SH-SY5Y (cell line): ENCODE measurements around the gene PPP3CA.

Experiments used
- GATA2 ChIP-seq: IDR thresholded peaks from 2 replicates; pipeline ENCODE4 v1.6.1; 2011; ENCODE audit warnings: mild to moderate bottlenecking, low read depth, low read length
- GATA3 ChIP-seq: IDR thresholded peaks from 2 replicates; pipeline ENCODE4 v1.6.1; 2011; ENCODE audit warnings: low read depth, mild to moderate bottlenecking, low read length, moderate library complexity

DNA sequence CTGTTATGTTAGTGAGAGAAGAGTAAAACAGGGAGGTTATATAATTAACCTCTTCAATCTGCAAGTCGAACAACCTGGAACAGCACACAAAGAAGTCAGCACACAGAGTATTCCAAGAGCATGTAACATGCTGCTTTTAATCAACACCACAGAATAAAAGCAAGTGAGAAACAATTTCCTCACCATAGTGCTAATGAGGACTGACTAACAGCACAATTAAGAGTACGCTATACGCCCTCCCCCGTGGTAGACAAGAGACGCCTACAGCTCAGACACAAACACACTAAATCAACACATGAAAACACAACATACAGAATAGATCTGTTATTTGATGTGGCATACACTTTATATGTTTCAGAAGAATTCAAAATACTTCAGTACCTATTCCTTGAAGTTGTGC, 103.0 kb downstream of the PPP3CA start:
- TF ChIP-seq GATA2 (no peak), GATA3 (no peak)
